Skeletal muscle cell (primary cell): ENCODE measurements around the gene FAM83E.

Source experiments
- DNase-seq: peaks from one replicate; pipeline ENCODE4 v3.0.0-alpha.2; 2010; ENCODE audit warnings: low read depth
- H3K4me3 ChIP-seq: 2 replicates; pipeline ENCODE4 v1.5.1; 2011; ENCODE audit warnings: low read depth, mild to moderate bottlenecking, control low read depth, low read length, moderate library complexity

Gene FAM83E

DNA sequence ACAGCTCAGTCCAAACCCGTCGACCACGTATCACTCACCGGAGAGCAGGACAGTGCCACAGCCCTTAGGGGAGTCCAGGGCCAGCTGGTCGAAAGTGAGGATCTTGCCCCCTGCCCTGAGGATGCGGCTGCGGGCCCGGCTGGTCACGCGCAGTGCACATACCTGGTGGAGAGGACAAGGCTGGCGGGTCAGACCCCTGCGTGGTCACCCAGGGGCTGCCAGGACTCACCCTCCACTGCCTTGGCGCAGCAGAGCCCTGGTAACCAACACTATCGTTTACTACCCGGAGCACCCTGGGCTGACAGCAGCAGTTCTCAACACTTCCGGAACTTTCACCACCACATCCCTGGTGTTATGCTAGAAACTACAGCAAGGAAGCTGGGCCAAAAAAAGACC, 1.2 kb upstream of the FAM83E start:
- DNase-seq = no peak
- H3K4me3 ChIP-seq = no peak overlapping the region

DNA sequence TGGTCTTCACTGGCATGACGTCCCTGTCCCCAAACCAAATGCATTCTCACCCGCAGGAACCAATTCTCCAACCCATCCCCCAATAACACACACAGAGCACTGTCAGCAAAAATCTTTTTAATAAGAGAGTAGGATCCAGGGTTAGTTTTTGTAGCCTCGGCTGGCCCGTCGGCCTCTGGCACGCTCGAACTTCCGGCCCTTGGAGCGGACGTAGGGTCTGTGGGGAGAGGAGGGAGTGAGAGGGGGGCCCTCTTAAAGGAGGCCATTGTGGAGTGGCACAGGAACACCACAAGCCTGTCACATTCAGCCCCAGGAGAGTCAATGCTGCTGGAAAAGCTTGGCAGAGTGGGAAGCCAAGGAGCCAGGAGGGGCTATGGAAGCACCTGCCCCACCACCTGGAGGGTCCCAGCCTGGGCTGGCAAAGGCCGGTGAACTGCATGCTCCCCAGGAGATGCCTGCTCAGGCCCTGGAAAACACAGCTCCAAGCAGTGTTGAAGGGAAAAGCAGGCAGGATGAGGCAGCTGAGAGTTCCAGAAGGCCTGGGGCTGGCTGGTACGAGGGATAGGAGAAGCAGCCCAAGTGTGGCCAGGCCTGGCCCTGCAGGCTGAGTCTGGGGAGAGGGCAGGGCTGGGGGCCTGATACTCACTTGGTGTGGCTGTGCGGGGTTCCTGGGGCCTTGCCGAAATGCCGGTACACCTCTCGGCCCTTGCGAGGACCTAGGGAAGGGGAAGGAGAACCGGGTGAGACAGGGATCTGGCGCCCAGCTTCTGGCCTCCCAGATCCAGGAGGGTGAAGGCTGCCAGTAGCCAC, 560 bp upstream of the FAM83E start:
- DNase-seq = no peak
- no peak overlapping the region for H3K4me3 ChIP-seq

DNA sequence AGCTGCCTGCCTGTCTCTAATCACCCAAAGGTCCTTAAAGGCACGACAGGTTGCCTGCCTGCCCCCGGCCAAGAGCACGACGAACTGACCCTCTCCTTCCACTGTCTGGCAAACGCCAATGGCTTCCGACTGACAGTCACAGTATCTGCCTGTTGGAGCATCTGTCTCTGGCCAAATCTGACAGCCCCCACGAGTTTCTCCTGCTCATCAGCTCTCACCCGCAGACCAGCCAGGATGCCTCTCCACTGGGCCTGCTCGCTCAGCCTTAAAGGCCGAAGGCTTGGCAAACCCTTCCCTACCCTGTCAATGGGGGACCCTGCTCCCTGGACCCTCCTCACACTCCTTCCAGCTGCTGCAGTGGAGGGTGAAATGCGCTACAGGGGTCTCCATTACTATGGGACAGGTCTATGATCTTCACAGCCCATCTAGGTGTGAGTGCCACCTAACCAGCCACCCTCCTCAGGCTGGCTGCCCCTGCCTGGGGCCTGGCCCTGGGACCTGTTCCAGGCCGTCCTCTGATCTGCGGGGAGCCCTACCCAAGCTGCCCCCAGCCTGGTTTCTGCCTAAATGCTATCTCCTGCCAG, 932 bp downstream of the FAM83E start:
- H3K4me3 ChIP-seq = no peak overlapping the region

DNA sequence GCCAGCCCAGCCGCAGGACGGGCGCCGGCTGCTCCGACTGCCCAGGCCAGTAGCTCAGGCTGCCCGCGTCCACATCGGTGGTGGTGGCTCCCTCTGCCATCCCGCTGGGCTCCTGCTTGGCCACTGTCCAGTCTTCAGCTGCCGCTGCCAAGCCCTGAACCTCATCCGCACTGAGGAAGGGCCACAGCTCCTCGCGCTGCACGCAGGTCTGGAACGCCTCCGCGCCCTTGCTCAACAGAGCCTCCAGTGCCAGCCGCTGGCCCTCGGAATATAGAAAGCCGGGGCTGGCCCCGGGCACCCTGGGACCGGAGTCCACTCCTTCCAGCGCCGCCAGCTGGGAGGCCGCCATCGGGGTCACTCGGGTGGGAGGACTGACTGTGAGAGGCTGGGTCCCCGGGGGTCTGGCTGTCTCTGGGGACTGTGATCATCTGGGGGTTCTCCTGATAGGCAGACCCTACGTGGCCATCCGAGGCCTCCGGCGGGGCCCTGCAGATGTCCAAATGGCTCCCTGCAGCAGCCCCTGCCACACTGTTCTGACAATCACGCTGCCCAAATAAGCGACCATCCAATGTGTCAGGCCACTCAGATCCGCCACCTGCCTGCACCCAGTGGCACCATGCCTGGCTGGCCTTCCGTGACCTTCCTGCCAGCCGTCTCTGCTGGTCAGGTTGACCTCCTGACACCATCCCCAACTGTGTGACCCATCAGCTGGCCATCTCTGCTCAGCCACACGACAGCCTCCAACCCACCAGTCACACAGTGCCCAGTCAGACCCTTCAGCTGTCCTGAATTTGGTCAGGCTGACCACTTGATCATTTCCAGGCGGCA, 1.6 kb downstream of the FAM83E start:
- no peak for DNase-seq
- no peak overlapping the region for H3K4me3 ChIP-seq

More for the DNA sequence above, 932 bp downstream of the FAM83E start:
- DNase-seq = no peak

DNA sequence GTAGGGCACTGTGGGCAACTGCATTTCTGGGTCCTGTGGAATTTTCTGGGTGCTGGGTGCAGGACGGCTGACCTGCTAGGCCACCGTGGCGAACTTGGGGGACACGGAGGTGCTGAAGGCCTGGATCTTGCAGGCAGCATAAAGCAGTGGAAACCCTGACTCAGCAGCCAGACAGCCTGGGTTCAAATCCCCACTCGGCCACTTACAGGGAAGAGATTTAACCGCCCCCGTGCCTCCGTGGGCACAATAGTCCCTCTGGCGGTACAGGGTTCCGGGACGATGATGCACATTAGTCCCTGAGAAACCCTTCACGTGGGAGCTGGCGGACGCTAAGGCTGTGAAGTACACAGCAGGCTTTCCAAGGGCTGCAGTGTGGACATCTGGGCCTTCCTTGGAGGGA, 3.0 kb downstream of the FAM83E start:
- no peak overlapping the region for H3K4me3 ChIP-seq
- no peak for DNase-seq

DNA sequence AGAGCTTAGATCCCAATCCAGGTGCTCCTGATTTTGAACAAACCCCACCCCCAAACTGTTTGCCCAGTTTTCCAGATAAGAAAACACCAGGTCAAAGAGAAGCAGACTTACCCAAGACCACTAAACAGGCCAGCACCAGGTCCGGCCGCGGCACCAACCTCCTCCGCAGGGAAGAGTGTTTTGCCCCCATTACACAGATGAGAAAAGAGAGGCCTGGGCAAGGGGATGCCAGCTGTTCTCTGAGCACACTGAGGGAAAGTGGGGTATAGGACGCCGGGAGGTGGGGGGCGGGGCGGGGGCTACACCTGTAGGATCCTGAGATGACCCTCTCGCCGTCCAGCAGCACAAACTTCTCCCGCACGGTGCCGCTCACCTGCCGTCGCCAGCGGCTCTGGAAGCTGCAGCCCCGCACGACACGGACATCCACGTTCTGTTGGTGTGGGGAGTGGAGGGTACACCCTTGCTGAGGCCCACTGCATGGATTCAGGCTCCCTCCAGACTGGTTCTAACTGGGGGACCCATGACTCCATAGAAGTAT, 5.2 kb downstream of the FAM83E start:
- no peak overlapping the region for H3K4me3 ChIP-seq
- DNase-seq = no peak

DNA sequence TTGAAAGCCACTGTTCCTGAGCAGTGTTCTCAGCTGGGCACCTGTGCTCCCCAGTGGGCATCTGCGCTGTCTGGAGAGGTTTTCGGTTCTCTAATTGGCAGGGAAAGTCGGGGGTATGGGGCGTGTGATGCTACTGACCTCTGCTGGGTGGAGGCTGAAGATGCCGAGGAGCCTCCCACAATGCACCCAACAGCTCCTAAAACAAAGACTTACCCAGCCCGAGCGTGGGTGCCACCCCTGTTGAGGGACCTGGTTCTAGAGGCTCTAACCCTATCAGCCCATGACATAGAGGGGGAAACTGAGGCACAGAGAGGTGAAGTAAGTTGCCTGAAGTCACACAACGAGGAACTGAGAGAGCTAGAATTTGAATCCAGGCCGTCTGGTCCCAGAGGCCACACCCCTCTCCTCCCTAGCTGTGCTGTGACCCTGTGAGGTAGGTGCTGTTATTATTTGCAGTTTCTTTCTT, 6.0 kb downstream of the FAM83E start:
- DNase-seq = no peak
- no peak overlapping the region for H3K4me3 ChIP-seq

DNA sequence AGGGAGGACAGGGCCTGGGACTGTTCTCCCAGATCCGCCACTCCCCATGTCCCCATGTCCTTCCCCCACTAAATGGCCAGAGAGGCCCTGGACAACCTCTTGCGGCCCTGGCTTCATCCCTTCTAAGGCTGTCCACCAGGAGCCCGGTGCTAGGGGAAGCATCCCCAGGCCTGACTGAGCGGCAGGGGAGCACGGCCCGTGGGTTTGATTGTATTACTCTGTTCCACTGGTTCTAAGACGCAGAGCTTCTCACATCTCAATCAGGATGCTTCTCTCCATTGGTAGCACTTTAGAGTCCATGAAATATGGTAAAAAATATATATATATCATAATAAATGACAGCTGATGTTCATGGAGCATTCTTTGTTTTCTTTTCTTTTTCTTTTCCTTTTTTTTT, 7.5 kb downstream of the FAM83E start:
- DNase-seq = no peak
- H3K4me3 ChIP-seq = no peak overlapping the region

DNA sequence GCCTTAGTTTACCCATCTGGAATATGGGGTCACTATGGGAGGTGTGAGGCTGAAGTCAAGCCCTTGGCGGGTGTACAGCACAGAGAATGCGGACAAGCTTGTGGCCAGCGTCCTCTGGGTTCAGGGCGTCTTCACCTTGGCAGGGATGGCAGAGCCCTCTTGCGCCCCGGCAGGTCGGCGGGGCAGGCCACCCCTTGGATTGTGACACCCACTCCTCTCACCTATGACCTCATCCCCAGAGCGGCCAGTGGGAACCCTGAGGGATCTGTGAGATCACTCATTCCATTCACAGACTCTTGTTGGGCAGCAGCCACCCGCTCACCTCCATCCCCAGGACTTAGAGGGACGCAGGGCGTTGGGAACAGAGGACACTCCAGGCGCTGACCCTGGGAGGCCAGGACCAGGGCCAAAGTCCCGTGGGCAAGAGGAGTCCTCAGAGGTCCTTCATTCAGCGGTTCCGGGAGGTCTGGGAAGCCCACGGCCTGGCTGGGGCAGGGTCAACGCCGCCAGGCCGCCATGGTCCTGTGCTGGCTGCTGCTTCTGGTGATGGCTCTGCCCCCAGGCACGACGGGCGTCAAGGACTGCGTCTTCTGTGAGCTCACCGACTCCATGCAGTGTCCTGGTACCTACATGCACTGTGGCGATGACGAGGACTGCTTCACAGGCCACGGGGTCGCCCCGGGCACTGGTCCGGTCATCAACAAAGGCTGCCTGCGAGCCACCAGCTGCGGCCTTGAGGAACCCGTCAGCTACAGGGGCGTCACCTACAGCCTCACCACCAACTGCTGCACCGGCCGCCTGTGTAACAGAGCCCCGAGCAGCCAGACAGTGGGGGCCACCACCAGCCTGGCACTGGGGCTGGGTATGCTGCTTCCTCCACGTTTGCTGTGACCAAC, 8.2 kb downstream of the FAM83E start, which contains the start of gene SPACA4:
TSS of gene SPACA4 (plus strand) at position 280 of the 896 bp plus-strand sequence. CDS start at position 517, 237 bp downstream.
- DNase-seq = no peak
- H3K4me3 ChIP-seq = no peak within 1 kb of the TSS

DNA sequence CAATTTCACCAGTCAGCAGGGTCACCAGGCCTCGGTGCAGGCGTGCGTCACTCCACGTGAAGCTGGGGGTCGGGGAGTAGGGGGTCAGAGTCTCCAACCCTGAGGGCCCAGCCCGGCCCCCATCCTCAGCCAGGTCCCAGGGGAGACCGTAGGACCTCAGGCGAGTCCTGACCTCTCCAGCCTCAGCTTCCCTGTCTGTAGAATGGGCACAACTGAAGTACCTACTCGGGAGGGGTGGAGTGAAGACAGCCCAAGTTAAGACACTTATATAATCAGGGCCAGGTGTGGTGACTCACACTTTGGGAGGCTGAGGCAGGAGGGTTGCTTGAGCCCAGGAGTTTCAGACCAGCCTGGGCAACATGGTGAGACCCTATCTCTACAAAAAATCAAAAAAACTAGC, 11.0 kb downstream of the FAM83E start:
- no peak for DNase-seq
- H3K4me3 ChIP-seq = no peak overlapping the region

DNA sequence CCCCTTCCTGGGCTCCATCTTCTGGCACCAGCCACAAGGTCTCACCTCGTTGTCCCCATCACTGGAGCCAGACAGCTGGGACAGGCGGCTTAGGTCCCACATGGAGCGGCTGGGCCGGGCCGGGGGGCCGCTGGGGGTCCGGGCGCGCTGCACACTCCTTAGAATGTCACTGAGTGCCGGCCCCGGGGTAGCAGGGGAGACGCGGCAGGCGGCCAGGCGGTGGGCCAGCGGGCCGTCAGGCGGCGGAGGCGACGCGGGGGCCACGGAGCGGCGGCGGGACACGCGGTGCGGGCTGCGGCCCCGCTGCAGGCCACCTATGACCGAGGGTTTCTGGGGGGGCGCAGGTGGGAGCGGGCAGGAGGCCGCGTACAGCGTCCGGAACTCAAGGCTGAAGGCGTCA, 11.4 kb downstream of the FAM83E start:
- H3K4me3 ChIP-seq = no peak overlapping the region
- no peak for DNase-seq

DNA sequence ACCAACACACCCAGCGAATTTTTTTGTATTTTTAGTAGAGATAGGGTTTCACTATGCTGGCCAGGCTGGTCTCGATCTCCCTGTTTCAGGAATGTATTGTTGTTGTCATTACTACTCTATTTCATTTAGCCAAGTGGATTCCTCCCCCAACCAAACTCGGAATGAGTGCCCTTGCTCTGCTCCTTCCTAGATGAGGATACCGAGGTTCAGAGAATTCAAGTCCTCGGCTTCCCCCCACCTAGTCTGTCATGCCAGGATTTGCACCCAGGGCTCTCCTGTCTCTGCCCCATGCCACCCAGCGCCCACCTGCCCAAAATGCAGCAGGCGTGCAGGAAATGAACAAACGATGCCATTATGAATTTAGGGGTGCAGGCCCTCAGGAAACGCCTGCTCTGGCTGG, 11.9 kb downstream of the FAM83E start:
- no peak for DNase-seq
- no peak overlapping the region for H3K4me3 ChIP-seq

DNA sequence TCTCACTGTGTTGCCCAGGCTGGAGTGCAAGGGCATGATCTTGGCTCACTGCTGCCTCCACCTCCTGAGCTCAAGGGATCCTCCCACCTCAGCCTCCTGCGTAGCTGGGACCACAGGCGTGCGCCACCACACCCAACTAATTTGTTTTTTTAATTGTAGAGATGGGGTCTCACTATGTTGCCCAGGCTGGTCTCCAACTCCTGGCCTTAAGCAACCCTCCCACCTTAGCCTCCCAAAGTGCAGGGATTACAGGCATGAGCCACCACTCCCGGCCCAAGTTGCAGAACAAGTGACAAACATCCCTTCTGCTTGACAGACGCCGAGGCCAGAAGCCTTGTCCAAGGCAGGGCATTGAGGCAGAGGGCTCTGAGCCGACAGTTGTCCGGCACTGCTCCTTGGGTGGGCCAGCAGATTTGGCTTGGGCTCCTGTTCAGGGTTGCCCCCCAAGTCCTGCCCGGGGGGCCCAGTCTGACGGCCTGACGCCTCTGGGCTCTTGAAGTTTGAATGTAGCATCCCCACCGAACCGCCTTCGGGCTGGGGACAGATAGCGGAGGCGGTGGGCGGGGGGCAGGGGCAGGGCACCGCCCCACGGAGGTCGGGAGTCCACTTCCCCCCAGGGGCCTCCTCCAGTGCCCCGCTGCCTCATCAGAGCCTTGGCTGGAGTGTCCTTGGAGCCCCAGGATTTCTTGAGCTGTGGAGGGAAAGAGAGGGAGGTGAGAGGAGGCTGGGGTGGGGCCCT, 14.0 kb downstream of the FAM83E start:
- no peak for DNase-seq
- no peak overlapping the region for H3K4me3 ChIP-seq

DNA sequence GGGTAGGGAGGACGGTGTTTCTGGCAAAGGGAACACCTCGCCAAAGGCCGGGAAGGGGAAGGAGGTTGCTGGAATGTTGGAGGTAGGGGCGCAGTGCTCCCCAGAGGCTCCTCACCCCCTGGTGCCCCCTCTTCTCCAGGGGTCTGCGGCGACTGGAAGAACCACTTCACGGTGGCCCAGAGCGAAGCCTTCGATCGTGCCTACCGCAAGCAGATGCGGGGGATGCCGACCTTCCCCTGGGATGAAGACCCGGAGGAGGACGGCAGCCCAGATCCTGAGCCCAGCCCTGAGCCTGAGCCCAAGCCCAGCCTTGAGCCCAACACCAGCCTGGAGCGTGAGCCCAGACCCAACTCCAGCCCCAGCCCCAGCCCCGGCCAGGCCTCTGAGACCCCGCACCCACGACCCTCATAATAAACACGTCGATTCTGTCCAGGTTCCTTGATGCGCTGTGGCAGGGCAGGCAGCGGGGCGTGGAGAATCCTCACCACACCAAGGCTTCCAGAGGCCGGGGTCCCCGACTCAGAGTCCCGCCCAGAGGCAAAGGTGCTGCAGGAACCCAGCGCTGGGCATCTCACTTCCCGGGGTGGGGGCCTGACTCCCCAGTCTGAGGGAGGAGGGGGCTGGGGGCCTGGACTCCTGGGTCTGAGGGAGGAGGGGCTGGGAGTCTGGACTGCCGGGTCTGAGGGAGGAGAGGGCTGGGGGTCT, 15.7 kb downstream of the FAM83E start:
- DNase-seq = no peak

DNA sequence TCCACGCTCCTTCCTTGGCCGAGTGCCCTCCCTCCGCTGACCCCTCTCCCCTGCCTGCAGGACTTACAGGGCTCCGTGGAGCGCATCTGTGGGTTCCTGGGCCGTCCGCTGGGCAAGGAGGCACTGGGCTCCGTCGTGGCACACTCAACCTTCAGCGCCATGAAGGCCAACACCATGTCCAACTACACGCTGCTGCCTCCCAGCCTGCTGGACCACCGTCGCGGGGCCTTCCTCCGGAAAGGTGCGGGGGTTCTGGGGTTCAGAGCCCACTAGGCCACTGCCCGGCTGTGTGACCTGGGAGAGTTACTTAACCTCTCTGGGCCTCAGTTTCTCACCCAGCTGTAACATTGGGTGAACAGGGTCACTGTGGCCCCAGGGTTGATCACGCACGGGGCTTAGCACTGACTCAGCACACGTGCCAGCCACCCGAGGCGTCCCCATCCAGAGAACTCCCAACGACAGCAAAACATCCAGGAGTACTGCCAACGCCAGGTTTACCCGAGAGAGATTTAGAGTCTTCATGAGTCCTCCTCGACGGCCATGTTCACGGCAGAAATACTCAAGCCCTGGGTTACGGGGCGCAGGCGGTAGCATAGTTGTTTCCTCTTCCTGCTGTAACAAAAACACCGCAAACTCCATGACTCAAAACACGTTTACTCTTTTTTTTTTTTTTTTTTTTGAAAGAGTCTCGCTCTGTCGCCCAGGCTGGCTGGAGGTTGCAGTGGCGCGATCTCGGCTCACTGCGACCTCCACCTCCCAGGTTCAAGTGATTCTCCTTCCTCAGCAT, 18.0 kb downstream of the FAM83E start:
- DNase-seq = no peak
- no peak overlapping the region for H3K4me3 ChIP-seq

More for the DNA sequence above, 15.7 kb downstream of the FAM83E start:
- no peak overlapping the region for H3K4me3 ChIP-seq

DNA sequence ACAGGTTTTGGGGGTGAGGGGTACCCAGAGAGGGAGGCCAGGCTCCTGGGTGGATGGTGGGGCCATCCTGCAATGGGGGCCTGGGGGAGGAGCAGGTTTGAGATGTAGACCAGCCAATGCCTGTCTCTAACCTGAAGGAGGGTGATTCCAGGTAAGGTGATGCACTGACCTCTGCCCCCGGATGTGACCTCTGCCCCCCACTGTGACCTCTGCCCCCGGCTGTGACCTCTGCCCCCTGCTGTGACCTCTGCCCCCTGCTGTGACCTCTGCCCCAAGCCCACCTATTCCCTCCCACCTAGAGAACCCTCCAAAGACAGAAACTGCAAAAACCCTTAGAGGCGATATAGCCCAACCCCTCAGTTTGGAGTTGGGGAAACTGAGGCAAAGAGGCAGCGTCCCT, 18.6 kb downstream of the FAM83E start:
- DNase-seq = no peak
- H3K4me3 ChIP-seq = no peak overlapping the region

DNA sequence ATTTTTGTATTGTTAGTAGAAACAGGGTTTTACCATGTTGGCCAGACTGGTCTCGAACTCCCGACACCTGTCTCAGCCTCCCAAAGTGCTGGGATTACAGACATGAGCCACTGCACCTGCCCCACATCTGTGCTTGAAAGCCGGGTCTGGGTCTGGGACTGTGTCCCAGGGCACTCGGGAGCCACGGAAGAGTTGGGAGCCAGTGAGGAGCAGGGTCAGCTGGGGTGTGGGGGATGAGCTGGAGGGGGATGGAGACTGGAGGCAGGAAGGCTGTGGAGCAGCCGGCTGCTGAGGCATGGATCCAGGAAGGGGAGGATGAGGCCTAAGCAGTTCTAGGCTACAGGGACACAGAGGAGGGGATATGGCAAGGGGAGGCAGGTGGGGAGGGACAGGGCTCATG, 19.0 kb downstream of the FAM83E start:
- no peak for DNase-seq
- no peak overlapping the region for H3K4me3 ChIP-seq
